B cell (primary cell): ENCODE results near the gene FUBP3. TPM values are rescaled to one million over a fixed set of nuclear protein-coding genes. Genes with fewer than 3 reads are reported as not detected.

Experiments
- ATAC-seq: fragments of 200-7000 bp; cut with Tn5 transposase; one replicate; pipeline ENCODE4 v1.10.0; 2021; ENCODE audit warnings: low read depth, mild to moderate bottlenecking, moderate number of reproducible peaks, moderate library complexity
- CTCF ChIA-PET: fragments of 350-600 bp; sonication (Branson Sonifier 250); formaldehyde crosslinking; loops from one replicate; lab custom pipeline; 2021; ENCODE audit warnings: antibody characterized with exemption, inconsistent platforms; lab: Charles Lee
- POLR2A ChIA-PET: fragments of 350-600 bp; sonication (Branson Sonifier 250); formaldehyde crosslinking; loops from one replicate; lab custom pipeline; 2021; ENCODE audit warnings: antibody characterized with exemption; lab: Charles Lee
- DNase-seq: peaks from one replicate; pipeline ENCODE4 v3.0.0; 2013
- H2AFZ ChIP-seq: 2 replicates; pipeline ENCODE4 v1.6.1; 2012; ENCODE audit warnings: mild to moderate bottlenecking, low read depth, low read length; ENCODE audit not compliant: insufficient read depth, poor library complexity, severe bottlenecking
- H3K27ac ChIP-seq, 2 donors: 1 replicate in 1 of 2; 2 replicates in 1 of 2; pipeline ENCODE4 v1.5.1; 2012 to 2013; ENCODE audit warnings: low read length in 2 of 2, mild to moderate bottlenecking in 2 of 2, moderate library complexity in 1 of 2
- H3K27me3 ChIP-seq, 4 experiments: fragments of 200-600 bp in 1 of 4; sonication (generic) in 1 of 4; replicated peaks in 1 of 4; 1 replicate in 2 of 4; 2 replicates in 2 of 4; pipeline versions ENCODE4 v1.6.1 to v1.7.0; 2013 to 2016; ENCODE audit warnings: low read length in 3 of 4, mild to moderate bottlenecking in 2 of 4, mixed read lengths in 1 of 4, moderate library complexity in 1 of 4; ENCODE audit not compliant: insufficient read depth in 4 of 4, control insufficient read depth in 3 of 4; ENCODE audit errors: control extremely low read depth in 1 of 4
- H3K36me3 ChIP-seq, 2 experiments: replicated peaks in 1 of 2; 1 replicate in 1 of 2; 2 replicates in 1 of 2; pipeline versions ENCODE4 v1.6.1 to v1.7.1; 2013; ENCODE audit warnings: low read length in 1 of 2; ENCODE audit not compliant: insufficient read depth in 2 of 2, control insufficient read depth in 1 of 2; ENCODE audit errors: control extremely low read depth in 1 of 2, extremely low read depth in 1 of 2
- H3K4me1 ChIP-seq, 2 donors: fragments of 200-600 bp in 1 of 2; sonication (generic) in 1 of 2; 1 replicate in 1 of 2; 2 replicates in 1 of 2; pipeline versions ENCODE4 v1.5.1 to v1.6.1; 2013 to 2017; ENCODE audit warnings: low read length in 2 of 2; ENCODE audit not compliant: control insufficient read depth in 2 of 2, insufficient read depth in 2 of 2
- H3K4me2 ChIP-seq: replicated peaks from 2 replicates; pipeline ENCODE3; 2012; ENCODE audit warnings: mild to moderate bottlenecking, low read depth, low read length; ENCODE audit not compliant: poor library complexity, severe bottlenecking
- H3K4me3 ChIP-seq, 5 experiments: fragments of 200-600 bp in 1 of 5; sonication (generic) in 1 of 5; 1 replicate in 3 of 5; 2 replicates in 2 of 5; pipeline versions ENCODE4 v1.5.1 to v1.7.0; 2011 to 2016; ENCODE audit warnings: low read length in 4 of 5, mild to moderate bottlenecking in 4 of 5, low read depth in 2 of 5, control low read depth in 1 of 5, moderate library complexity in 1 of 5; ENCODE audit not compliant: insufficient read depth in 1 of 5; ENCODE audit errors: control extremely low read depth in 1 of 5, extremely low read depth in 1 of 5
- H3K79me2 ChIP-seq: fragments of 200-600 bp; sonication (generic); one replicate; pipeline ENCODE4 v1.6.0; 2016; ENCODE audit warnings: low read length; ENCODE audit not compliant: control insufficient read depth, insufficient read depth
- H3K9ac ChIP-seq: fragments of 200-600 bp; sonication (generic); 2 replicates; pipeline ENCODE4 v1.6.1; 2017; ENCODE audit warnings: mild to moderate bottlenecking, low read length, moderate library complexity
- H3K9me3 ChIP-seq, 3 donors: one replicate each; pipeline versions ENCODE4 v1.6.1 to v1.7.1; 2013; ENCODE audit warnings: low read length in 2 of 3; ENCODE audit not compliant: control insufficient read depth in 2 of 3, insufficient read depth in 1 of 3; ENCODE audit errors: control extremely low read depth in 1 of 3
- H4K20me1 ChIP-seq: 2 replicates; pipeline ENCODE4 v1.6.0; 2012; ENCODE audit warnings: mild to moderate bottlenecking, low read length; ENCODE audit not compliant: insufficient read depth, control insufficient read depth, poor library complexity, severe bottlenecking
- H3K27ac Mint-ChIP-seq: one replicate; pipeline ENCODE4 v1.8.0; 2021; ENCODE audit warnings: mixed read lengths
- H3K27me3 Mint-ChIP-seq: one replicate; pipeline ENCODE4 v1.8.0; 2021; ENCODE audit warnings: mixed read lengths
- H3K4me1 Mint-ChIP-seq: one replicate; pipeline ENCODE4 v1.8.0; 2021; ENCODE audit warnings: mixed read lengths
- H3K4me3 Mint-ChIP-seq: one replicate; pipeline ENCODE4 v1.8.0; 2021; ENCODE audit warnings: mixed read lengths
- H3K9me3 Mint-ChIP-seq: one replicate; pipeline ENCODE4 v1.8.0; 2022; ENCODE audit warnings: mixed read lengths; ENCODE audit not compliant: insufficient read depth
- CTCF ChIP-seq: fragments of 200-600 bp; IDR thresholded peaks from one replicate; pipeline ENCODE4 v1.8.0; 2022; ENCODE audit warnings: antibody characterized with exemption, mild to moderate bottlenecking
- EZH2 ChIP-seq: IDR thresholded peaks from 2 replicates; pipeline ENCODE4 v1.6.1; 2012; ENCODE audit warnings: borderline replicate concordance, low read depth, mild to moderate bottlenecking, moderate library complexity, low read length; ENCODE audit not compliant: insufficient read depth, poor library complexity, severe bottlenecking
- WGBS: methylation state at CpG from one replicate; pipeline ENCODE4 v1.1.5; 2013; ENCODE audit warnings: missing lambda C conversion rate; ENCODE audit not compliant: insufficient coverage; 5-methylcytosine and 5-hydroxymethylcytosine counted together
- intact Hi-C: fragments of 100-400 bp; cut with micrococcal nuclease; formaldehyde crosslinking; loops from one replicate; pipeline ENCODE4 v1.10.0; 2022
- polyA plus RNA-seq: library from polyadenylated mRNA; depleted of rRNA; stranded (reverse); fragments of >200 nt; gene quantifications from 2 replicates; pipeline ENCODE4 v1.2.3, GENCODE V29; 2012
- total RNA-seq, 2 donors: library from RNA; stranded (reverse); fragments of 120-200 nt in 1 of 2; gene quantifications; 1 replicate in 1 of 2; 2 replicates in 1 of 2; pipeline versions ENCODE4 v1.2.3 to v1.2.4, GENCODE V29; 2013 to 2022

Gene FUBP3
- total and polyA plus RNA-seq, 2 donors (not counting 1 experiment from before 2014, with no cell fraction given) = 45.7 to 79.4 TPM

DNA sequence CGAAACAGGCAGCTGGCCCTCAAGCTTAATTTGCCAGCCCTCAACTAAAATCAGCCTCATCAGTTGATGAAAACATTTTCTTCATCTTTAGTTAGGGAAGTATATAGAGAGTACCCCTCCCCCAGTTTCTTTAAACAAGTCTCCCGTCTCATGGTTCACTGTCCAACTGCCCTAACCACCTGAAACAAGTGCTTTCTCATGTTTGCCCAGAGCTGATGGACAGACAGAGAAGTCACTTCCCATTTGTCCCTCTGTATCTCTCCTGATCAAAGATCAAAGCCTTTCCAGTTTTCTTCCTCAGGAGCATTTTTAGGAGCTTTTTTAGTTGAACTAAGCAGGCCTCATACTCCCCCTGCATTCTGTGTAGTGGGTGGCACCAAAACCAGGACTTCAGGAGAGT, 21.7 kb downstream of the FUBP3 start:
- Histone ChIP-seq H3K4me2 (no peak overlapping the region), H3K79me2 (peaks cover 7% of the 10 kb centered on the region), H3K9ac (no peak overlapping the region), H3K4me1 (no peaks in the 10 kb centered on the region), H3K27ac (no peak overlapping the region), H3K4me3 (no peak overlapping the region), H4K20me1 (no peaks in the 10 kb centered on the region), H3K9me3 (no peaks in the 10 kb centered on the region), H3K36me3 (peaks cover 9 to 30% of the 10 kb centered on the region in 2 experiments), H3K27me3 (no peaks in the 10 kb centered on the region), H2AFZ (no peak overlapping the region)
- H3K9me3 Mint-ChIP-seq = no peaks in the 10 kb centered on the region
- H3K27me3 Mint-ChIP-seq = no peaks in the 10 kb centered on the region
- POLR2A ChIA-PET = no interaction called here
- ATAC-seq (no peak), DNase-seq (no peak)
- 89% methylated on average over 1 of the region's 2 CpGs for WGBS
- no peak overlapping the region for H3K27ac Mint-ChIP-seq
- H3K4me3 Mint-ChIP-seq = no peak overlapping the region
- no peaks in the 10 kb centered on the region for H3K4me1 Mint-ChIP-seq
- intact Hi-C loops = no loop called here
- CTCF ChIA-PET = interaction anchor here (1.3 kb wide), 1 partner anchor 10 kb away, joined by 3 read pairs; no protein-coding TSS in a partner anchor
- TF ChIP-seq EZH2 = no peak
- TF ChIP-seq CTCF = no peak

DNA sequence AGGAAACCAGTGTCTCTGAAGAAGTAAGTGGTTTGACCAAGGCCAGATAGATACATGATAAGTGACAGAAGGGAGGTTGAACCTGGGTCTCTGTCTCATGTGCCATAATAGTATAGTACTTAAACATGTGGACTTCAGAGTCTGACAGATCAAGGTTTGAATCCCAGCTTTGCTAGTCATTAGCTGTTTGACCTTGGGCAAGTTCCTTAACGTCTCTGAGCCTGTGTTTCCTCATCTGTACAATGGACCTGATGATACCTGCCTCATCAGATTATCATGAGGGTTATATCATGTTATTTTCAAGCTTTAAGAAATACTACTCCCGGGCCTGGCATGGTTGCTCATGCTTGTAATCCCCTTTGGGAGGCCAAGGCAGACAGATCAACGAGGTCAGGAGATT, 24.9 kb downstream of the FUBP3 start:
- H3K4me2 ChIP-seq = no peak overlapping the region
- H3K27ac ChIP-seq = no peak overlapping the region
- no peak overlapping the region for H3K9ac ChIP-seq
- 100% methylated on average over 1 of the region's 3 CpGs for WGBS
- no peaks in the 10 kb centered on the region for H3K4me1 ChIP-seq
- ATAC-seq (no peak), DNase-seq (no peak)
- H3K27ac Mint-ChIP-seq = no peak overlapping the region
- H3K27me3 ChIP-seq = no peaks in the 10 kb centered on the region
- no peaks in the 10 kb centered on the region for H3K9me3 Mint-ChIP-seq
- CTCF ChIA-PET = no interaction called here
- no peak overlapping the region for H3K4me3 Mint-ChIP-seq
- POLR2A ChIA-PET = no interaction called here
- intact Hi-C loops = no loop called here
- peaks cover 7% of the 10 kb centered on the region for H3K79me2 ChIP-seq
- no peaks in the 10 kb centered on the region for H3K27me3 Mint-ChIP-seq
- no peaks in the 10 kb centered on the region for H3K9me3 ChIP-seq
- no peak overlapping the region for H3K4me3 ChIP-seq
- H3K36me3 ChIP-seq = peaks cover 0 to 12% of the 10 kb centered on the region in 2 experiments
- no peak overlapping the region for H2AFZ ChIP-seq
- H4K20me1 ChIP-seq = no peaks in the 10 kb centered on the region
- TF ChIP-seq EZH2 (no peak), CTCF (no peak)
- no peaks in the 10 kb centered on the region for H3K4me1 Mint-ChIP-seq
